Fibroblast of skin of back (primary cell): Measurements from ENCODE around the gene PNPLA8.
"Not testable (repeated sequence)": the region's sequence is repeated elsewhere in the genome, so short reads cannot be mapped to it uniquely, and the experiment has no call there.

Experiments
- DNase-seq: peaks from one replicate; pipeline ENCODE4 v3.0.0-alpha.2; 2013

Gene PNPLA8

GRCh38 chr7:108528183-108528712 lies 2.3 kb upstream of the PNPLA8 start:
- DNase-seq = no peak

GRCh38 chr7:108526768-108527017 lies 758 bp upstream of the PNPLA8 start:
- no peak for DNase-seq

- DNase-seq = peak; percentile 84
Measured at GRCh38 chr7:108525327-108525984, 479 bp downstream of the PNPLA8 start.

DNA sequence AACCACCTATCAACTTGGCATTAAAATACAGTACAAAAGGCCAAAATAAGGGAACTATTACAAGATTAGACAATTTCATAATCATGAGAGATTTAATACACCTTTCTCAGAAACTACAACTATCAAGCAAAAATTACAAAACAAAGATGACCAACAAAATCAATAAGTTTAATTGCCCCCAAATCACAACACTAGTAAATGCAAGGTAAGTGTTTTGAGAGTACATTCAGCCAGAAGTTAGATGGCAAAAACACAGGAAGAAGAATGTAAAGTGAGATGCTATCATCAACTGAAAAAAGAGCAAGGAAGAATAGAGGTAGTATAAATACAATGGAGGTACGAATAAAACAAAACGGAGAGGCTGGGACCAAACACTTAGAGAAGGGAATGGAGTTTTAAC lies 3.2 kb downstream of the PNPLA8 start:
- no peak for DNase-seq

DNA sequence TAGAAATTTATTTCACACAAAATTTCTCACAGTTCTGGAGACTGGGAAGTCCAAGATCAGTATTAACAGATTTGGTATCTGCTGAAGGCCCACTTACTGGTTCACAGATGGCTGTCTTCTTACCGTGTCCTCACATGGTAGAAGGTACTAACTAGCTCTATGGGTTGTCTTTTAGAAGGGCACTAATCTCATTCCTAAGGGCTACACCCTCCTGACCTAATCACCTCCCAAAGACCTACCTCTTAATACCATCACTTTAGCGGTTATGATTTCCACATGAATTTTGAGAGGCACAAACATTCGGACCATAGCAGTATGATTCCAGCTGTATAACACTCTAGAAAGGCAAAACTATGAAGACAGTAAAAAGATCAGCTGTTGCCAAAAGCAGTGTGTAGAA lies 8.0 kb downstream of the PNPLA8 start:
- DNase-seq = no peak

GRCh38 chr7:108515630-108516029 lies 10.3 kb downstream of the PNPLA8 start:
- no peak for DNase-seq

DNA sequence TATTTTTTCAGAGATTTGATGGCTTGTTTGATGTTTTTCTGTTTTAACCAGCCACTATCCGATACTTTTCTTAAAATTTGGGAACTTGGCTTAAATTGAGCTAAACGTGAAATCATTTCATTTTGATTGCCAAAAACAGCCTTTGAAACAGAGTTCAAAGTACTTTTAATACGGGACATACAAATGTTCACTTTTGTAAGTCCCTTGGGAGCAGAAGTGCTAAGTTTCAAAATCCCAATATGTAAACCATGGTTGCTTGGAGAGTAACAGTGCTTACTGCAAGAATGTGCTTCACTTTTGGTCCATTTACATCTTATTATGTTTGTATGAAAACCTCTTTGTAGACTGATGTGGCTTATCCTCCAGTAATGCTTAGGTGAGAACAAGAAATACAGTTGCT lies 10.9 kb downstream of the PNPLA8 start:
- DNase-seq = no peak

GRCh38 chr7:108511939-108512338 lies 14.0 kb downstream of the PNPLA8 start:
- no peak for DNase-seq

DNA sequence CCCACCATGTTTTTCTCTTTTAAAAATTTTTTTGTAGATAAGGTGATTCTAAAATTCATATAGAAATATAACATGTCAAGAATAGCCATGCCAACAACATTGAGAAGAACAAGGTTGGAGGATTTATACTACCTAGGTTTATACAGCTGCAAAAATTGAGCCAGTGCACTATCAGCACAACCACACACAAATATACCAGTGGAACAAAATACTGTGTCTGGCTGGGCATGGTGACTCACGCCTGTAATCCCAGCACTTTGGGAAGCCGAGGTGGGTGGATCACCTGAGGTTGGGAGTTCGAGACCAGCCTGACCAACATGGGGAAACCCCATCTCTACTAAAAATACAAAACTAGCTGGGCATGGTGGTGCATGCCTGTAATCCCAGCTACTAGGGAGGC lies 21.4 kb downstream of the PNPLA8 start:
- DNase-seq = not testable (repeated sequence)

DNA sequence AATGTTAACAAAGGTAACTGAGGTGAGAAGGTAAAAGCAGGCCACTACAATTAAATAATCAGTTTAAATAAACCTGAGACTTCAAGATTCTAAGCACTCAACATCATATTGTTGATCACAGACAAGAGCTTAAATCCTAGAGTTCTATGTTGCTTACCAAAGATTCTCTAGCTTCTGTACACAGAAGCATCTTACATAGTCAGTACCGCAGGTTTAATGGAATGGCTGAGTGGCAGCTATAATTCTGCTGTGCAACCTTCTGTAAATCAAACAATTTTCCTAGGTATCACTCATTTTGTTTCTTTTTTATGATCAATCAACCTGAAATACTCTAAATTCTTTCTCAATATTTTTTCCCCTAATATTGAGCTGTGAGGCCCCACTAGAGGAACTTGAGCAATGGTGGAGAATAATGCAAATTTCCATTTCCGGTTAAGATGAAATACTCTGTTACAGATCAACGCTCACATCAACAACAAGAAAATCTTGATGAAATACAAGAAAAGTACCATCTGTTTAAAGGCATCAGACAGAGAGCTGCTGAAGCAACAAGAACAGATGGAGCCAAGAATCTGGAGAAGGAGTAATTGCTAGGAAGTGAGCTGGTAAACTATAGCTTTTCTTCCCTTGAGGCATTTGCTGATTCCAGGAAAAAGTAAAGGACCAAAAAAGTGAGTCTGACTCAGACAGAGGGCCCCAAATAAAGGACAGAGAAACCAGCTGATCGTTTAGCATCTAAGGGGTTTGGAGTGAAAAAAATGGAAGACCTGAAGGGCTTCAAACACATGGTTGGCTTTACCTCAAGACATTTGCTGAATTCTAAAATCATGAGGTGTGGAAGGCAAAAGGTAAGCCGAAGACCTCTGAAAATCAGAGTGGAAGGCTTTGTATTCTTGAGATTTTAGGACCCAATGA lies 22.6 kb downstream of the PNPLA8 start:
- DNase-seq = no peak

DNA sequence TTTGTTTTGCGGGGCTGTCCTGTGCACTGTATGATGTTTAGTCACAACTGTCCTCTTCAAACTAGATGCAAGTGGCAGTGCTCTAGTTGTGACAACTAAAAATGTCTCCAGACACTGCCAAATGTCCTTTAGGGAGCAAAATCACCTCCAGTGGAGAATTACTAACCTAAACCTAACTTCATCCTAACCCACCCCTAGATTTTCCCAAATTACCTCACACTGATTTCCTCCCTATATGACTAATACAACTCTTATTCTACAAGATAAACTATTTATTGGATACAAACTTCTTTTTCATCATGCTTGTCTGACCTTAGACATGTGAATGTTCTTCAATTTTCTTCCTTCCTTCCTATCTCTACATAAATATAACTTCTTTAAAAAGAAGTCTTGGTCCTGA lies 26.4 kb downstream of the PNPLA8 start:
- DNase-seq = no peak

DNA sequence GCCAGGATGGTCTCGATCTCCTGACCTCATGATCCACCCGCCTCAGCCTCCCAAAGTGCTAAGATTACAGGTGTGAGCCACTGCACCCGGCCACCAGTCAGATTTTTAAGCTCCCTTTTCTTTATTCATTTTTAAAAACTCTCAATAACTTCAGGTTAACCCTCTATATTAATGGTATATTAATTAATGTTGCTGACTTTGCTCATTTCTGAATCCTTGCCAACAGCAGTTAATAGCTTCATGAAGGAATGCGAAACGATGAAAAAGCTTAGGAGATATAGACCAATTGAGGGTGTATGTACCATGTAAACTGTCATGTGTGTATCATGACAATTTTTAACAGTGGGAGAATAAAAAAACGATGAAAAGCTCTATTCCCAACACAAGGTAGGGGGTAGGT lies 27.5 kb downstream of the PNPLA8 start:
- DNase-seq = no peak

- DNase-seq = peak; percentile 47
Measured at GRCh38 chr7:108497082-108497725, 28.7 kb downstream of the PNPLA8 start.

GRCh38 chr7:108492742-108493141 lies 33.2 kb downstream of the PNPLA8 start:
- DNase-seq = peak; percentile 9

DNA sequence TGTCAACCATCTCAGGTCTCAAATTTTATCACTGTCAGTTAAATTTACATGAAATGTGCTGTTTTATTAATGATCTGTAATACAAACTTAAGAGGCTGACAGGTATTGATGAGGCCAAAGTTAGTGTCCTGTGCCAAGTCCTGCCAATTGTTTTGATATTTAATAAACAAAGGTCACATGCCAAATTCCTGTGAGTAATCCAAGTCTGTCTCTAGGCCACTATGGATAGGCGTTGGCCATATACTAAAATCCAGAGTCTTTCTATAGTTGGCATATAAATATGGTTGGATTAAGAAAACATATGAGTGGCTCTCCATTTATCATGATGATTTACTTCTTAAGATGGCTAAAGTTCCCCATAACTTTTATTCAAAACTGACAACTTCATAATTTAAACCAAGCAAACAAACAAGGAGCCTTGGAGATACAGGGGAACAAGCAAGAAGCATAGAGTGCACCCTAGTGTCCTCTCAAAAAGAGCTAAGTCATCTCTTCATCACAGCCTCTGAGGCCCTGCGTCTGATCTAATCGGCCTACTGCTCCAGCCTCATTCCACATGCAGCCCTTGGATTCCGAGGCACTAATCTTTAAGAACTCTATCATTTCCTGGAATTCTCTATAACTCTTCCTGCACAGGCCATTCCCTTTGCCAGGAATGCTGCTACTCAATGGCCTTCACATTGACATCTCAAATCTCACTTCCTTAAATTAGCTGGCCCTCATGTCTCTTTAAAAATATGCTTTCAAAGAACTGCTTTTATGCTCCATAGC lies 37.0 kb downstream of the PNPLA8 start:
- DNase-seq = no peak

GRCh38 chr7:108487646-108488045 lies 38.3 kb downstream of the PNPLA8 start:
- DNase-seq = no peak

DNA sequence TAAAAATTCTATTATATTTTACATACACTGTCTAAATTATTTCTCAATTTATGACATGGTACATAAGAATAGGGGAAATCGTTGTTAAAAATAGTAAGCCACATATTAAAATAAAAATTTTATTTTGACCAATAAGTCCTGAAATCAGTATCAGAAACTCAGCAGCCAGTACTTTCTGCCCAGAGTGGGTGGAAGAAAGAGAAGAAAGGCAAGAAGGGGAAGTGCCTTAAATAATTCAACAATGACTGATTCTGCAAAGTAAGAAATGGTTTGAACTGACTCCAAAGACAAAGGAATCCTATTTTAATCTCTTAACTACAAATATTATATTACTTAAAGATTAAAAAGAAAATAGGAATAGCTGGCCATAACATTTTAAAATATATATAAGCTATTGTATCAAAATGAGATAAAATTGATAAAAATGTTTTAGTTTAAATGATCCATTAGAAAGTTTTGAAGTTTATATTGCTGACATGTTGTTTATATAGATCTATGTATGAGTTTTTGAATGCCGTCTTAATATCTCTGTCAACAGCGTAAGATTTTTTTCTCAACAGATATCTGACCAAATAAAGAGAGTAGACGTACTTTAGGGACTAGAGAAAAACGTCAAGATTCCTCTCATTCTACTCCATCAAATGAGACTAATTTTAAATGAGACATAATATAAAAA lies 39.5 kb downstream of the PNPLA8 start:
- peak; percentile 49 for DNase-seq

DNA sequence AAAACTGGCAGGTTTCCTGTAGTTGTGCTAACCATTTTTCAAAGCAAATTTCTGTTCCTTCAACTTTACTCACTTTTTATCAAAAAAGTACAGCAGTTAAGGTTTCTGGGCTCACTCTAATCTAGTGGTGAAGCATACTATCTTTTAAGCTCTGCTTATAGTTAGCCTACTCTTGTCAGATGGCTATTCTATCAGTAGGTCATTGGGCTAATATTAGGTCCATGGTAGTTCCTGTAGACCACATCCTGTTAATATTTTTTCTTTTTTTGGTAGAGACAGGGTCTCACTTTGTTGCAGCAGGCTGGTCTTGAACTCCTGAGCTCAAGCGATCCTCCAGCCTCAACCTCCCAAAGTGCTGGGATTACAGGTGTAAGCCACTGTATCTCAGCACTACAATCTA lies 41.8 kb downstream of the PNPLA8 start:
- DNase-seq = no peak

DNA sequence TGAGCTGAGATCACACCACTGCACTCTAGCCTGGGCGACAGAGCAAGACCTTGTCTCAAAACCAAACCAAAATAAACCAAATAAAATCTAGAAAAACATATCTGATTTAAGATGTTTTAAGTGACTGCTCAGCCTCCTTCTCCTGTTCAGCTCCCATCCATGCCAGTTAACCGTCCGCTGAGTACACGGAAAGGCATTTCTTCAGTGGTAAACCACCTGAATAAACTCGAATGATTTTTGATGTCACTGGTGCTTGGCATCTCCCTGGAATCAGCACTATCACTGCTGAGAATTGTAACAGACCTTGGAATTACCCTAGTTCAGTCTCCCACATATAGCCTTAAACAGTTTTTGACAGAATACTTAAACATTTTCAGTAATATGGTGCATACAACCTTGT lies 45.6 kb downstream of the PNPLA8 start:
- DNase-seq = no peak

DNA sequence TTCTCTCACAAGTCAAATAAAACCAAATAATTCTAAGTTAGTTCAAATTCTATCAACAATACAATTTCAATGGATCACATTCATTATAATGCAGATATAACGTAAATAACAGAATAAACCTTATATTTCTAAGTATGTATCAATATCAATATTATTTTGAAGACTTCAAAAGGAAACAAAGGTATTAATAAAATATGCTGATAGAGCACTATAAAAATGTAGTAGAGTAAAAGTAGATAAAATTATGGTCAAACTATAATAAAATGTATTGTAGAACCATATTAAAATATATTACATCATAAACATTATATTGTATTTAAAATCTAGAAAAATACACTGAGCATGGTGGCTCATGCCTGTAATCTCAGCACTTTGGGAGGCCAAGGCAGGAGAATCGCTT lies 46.2 kb downstream of the PNPLA8 start:
- no peak for DNase-seq

- DNase-seq = no peak
Measured at GRCh38 chr7:108479118-108479517, 46.8 kb downstream of the PNPLA8 start.

- DNase-seq = no peak
Measured at GRCh38 chr7:108468246-108468645, 57.7 kb downstream of the PNPLA8 start.
